GM18907 (cell line): ENCODE results near the gene LMAN2.
A peak's percentile ranks its signal among the peaks of the same experiment; 100 is the strongest.
"Not testable (repeated sequence)": the region's sequence is repeated elsewhere in the genome, so short reads cannot be mapped to it uniquely, and the experiment has no call there.

Experiments
- ATAC-seq: cut with Tn5 transposase; IDR thresholded peaks from one replicate; pipeline ENCODE4 v1.9.1; 2021; ENCODE audit warnings: mild to moderate bottlenecking, moderate library complexity; ENCODE audit not compliant: unreplicated experiment

Gene LMAN2

DNA sequence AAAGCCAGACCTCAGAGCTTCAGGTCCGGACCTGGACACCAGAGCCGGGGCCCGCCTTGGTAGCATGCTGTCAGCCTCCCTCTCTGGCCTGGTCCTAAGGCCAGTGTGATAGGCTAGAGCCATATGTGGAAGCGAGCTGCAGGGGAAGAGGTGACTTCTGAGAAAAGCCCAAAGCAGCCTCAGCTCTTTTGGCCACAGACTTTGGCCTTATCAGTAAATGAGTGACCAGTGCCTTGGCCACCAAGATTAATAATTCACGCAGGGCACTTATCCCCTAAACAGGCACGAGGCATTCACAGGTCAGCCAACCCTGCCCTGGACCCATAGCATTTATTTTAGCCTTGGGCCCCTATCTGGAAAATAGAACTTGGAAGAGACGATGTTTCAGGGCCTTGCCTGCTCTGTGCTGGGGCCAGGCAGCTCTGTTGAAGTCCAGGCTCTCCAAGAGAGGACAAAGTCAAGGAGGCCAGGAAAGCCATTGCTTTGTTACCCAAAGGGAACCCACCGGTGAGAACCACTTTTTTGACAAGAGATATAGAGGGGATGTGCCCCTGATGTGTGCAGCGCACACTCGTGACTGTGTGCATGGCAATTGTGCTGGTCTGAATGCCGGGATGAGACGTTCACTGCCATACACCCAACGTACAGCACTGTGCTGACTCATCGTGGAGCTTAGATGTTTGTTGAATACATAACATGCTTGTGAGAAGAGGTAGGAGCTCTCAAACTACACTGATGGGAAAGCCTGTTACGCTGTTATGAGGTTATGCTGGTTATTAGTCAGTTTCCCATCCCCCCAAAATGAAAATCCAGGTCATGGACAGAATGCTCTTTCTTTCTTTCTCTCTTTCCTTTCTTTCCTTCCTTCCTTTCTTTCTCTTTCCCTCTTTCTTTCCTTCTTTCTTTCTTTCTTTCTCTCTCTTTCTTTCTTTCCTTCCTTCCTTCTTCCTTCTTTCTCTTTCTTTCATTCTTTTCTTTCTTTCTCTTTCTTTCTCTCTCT lies 27.7 kb upstream of the LMAN2 start:
- peak; percentile 73 for ATAC-seq

DNA sequence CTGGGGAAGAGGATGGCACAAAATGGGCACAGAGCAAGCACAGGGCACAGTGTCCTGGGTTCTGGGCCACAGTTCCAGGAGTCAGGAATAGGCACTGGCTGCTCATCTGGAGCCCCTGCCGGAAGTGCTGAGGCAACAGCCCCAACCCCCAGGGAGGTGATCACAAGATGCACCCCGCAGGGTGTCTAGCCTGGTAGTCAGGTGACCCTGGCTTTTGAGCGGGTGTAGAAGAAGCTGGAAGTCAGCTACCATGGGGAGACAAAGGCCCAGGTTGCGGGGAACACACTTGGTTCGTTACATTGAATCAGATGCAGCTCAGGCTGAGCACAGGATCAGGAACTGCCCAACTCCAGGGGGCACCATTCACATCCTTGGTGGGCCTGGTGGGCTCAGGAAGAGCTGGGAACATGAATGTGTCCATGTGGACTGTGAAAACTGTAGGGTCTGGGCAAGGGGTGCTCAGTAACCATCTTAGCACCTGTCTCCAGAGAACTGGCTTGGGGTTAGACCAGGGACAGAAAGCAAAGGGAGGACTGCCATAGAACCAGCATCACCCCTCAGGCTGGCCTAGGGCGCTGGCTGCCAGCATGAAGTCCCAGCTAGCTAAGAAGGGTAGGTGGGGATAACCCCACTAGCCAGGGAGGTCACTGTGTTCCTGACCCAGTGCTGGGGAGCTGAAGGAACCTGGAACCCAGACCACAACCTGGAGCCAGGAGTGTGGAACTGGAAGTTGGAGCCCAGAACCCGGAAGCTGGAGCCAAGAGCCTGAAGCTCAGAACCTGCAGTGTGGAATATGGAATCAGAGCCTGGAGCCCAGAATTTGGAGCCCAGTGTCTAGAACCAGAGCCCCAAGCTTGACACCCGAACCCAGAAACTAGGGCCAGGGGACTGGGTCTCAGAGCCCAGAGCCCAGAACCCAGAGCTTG lies 26.6 kb upstream of the LMAN2 start:
- no peak for ATAC-seq

DNA sequence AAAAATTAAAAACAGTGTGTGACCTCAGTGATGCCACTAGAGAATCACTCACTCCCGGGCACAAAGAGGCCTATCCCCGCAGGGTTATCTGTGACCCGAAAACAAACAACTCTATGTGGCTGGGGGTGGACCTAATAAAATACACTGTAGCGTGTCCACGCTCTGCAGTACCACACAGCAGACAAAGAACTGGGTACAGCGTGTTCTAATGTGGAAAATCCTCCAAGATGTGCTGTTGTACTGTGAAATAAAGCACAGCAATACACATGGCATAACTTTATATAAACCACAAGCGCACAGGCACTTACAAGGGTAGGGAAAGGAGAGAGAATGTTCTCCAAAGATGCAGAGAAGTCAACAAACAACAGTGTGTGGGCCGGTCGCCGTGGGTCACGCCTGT lies 24.6 kb upstream of the LMAN2 start:
- no peak for ATAC-seq

DNA sequence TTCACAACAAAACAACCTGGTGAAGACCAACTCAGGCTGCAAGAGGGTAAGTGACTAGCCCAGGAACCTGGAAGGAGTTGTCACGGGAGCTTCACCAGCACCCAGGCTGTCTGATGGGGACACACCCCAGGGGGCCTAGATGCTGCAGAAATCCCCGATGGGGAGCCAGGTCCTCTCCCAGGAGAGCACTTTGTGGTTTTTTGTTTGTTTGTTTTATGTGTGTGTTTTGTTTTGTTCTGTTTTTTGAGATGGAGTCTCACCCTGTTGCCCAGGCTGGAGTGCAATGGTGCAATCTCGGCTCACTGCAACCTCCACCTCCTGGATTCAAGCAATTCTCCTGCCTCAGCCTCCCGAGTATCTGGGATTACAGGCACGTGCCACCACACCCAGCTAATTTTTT lies 24.0 kb upstream of the LMAN2 start:
- not testable (repeated sequence) for ATAC-seq

DNA sequence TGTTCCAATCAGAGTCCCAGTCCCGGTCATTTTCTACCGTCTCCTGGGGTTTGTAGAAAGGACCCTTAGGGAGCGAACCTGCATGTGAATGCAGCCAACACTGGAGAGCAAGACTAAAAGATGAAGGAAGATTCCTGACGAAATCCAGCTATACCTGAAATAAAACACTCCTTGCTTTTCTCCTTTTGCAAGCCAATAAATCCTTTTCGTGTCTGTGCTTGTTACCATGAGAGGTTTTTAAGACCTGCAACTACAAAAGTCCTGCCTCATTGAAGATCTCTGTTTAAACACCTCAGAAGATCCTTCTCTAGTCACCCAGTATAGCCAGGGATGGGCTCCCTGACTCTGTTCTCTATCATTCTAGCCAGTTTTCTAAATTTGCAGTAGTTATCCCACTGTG lies 22.7 kb upstream of the LMAN2 start:
- no peak for ATAC-seq

DNA sequence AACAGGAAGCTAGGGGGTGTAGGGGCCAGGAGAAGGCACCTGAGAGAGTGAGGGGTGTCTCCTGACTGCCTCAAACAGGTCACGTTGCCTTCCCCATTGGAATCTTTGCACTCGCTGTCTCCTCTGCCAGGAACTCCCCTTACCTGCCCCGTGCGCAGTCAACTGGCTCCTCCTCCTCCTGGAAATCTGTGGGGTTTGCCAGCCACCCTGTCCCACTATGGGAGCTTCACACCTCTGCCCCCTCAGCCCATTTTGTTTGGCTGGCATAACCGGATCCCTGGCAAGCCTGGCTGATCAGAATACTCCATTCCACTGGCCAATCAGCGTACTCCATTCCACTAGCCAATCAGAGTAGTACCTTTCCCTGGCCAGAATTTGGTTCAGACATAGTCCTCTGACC lies 22.3 kb upstream of the LMAN2 start:
- ATAC-seq: no peak

DNA sequence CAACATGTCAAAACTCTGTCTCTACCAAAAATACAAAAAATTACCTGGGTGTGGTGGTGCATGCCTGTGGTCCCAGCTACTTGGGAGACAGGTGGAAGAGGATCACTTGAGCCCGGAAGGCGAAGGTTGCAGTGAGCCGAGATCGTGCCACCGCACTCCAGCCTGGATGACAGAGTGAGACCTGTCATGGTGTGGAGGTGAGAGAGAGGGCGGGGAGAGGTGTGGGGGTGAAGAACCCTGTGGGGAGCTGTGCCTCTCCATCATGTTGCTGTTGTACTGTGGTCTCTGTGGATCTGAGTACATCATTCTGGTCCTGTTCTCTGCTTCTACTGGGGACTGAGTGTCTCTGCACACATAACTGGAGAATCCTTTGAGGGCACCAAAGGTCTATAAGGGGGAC lies 21.4 kb upstream of the LMAN2 start:
- no peak for ATAC-seq

DNA sequence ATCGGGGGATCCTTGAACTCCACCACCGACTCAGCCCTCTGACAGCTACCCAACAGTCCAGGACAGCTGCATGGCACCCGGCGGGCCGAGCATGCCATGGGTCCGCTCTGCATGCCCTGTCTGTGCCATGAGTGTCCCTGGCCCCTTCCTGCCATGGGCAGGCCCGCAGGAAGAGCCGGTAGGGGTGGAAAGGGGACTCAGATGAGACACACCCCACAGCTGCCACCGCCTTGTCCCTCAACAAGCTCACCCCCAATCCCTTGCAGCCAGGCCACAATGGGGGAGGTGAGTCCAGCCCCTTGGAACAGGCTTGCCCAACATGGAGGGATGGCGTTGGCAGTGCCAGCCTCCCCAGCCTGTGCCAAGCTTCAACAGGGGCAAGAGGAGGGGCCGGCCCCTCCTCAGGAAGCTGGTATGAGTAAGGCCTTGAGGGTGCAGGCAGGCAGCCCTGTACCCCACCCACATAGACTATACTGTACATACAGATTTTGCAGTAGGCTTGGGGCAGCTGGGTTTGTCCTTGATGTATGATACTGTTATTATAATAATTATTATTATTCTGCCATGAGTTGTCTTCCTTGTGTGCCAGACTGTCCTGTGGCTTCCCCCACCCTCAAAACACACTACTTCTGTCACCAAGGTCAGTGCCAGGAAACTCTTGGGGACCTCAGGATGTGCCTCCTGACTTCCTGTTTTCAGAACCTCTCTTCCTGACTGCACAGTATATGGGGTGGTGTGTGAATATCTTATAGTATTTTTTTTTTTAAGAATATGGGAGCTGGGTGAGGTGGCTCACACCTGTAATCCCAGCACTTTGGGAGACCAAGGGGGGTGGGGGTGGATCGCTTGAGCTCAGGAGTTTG lies 20.8 kb upstream of the LMAN2 start:
- ATAC-seq: no peak

DNA sequence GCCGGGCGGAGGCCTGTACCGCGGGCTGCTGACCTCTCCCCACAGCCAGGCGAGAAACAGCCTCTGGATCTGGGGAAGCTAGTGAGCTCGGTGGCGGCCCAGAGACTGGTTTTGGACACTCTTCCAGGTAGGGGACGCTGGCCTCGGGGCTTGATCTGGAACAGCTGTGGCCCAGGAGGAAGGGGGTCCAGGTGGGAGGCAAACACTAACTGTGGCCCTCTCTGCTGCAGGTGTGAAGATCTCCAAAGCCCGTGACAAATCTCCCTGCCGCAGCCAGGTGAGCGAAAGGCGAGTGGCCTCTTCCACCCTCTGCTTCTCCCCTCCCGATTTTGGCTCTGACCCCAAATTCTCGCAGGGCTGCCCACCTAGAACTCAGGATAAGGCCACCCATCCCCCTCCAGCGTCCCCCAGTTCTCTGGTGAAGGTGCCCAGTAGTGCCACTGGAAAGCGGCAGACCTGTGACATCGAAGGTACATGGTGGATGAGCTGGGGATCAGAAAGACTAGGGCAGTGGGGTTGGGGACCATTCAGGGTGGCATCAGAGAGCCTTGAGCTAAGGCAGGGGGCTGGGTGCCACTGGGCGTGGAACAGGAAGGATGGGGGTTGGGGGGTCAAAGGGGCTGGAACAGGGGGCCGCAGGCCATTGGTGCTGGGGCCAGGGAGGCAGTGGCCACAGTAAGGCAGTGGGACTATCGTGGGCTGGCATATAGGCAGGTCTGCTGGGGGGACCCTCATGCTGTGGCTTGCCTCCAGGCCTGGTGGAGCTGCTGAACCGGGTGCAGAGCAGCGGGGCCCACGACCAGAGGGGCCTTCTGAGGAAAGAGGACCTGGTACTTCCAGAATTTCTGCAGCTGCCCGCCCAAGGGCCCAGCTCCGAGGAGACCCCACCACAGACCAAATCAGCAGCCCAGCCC lies 19.9 kb upstream of the LMAN2 start:
- no peak for ATAC-seq

DNA sequence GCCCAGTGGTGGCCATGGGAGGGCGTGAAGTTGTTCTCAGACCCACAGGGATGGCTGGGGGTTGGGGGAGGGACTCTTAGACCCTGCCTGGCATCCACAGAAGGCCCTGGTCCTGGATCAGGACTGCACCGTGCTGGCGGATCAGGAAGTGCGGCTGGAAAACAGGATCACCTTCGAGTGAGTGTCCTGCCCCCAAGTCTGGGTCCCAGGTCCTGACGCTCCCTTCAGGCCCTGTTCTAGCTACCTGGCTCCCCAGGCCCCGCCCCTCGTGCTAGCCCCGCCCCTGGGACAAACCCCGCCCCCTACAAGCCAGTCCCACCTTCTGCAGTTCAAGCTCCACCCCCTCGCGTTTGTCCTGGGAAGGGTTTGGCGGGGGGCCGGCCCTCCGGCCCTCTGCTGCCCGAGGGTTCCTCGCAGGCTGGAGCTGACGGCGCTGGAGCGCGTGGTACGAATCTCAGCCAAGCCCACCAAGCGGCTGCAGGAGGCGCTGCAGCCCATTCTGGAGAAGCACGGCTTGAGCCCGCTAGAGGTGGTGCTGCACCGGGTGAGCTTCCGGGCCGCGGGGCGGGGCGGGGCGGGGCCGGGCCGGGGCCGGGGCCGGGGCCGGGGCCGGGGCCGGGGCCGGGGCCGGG lies 19.1 kb upstream of the LMAN2 start:
- ATAC-seq: no peak

DNA sequence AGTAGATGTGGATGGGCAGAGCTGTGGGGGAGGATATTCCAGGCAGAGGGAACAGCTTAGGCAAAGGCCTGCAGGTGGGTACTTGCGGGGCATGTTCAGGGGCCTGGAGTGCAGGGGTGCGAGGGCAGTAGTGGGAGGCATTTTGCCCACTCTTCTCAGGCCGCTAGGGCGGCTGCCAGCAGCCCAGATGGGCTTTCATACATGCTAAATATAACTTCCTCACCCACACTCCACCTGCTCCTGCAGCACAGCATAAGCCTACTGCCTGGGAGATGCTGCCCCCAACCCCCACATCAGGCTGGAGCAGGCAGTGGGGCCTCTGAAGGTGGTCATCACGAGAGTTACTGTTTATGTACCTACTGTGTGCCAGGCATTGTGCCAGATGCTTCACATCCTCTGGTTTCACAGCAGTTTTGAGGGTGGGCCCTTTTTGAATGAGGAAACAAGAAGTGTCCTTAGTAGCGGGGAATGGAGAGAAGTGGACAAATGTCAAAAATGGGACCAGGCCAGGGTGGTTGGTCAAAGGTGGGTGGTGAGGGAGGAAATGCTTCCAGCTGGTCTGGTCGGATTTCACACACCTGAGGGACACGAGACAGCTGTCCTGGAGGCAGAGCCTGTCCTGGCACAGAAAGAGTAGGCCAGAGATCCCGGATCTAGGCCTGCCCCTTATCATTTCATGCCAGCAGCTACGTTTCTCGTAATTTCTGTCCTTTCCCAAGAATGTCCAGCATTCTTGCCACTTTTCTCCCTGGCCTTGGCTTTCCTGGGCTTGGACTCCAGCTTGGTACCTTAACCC lies 18.4 kb upstream of the LMAN2 start:
- ATAC-seq: no peak

DNA sequence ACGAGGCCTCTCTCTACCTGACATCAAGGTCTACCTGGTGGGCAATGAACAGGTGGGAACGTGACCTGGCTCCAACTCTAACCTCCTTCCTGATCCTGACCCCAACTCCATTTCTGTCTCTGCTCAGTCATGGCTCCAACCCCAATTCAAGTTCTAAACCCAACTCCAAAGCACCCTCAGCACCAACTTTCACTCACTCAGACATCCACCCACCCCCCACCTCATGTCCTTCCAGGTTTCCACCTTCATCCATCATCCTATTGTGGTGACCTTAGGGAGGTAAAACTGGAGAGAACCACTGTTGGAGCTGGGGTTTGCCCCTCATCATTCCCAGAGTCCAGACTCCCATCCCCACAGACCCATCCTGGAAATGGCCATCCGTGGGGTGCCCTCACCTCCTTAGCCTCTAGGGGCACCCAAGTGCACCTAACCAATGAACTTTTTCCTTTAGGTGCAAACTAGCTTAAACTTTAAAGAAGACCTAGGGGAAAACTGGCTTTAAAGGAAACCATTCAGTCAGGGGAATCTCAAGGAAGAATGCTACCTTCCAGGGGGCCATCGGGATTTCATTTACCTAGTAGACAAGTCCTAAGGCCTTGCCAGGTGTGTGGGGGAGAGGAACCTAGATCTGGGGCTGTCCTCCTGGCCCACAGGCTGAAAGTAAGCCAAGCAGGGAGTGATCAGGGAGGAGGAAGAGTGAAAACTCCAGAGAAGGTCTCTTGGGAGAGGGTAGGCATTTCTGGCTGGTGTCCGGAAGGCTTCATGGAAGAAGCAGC lies 17.6 kb upstream of the LMAN2 start:
- ATAC-seq: no peak

DNA sequence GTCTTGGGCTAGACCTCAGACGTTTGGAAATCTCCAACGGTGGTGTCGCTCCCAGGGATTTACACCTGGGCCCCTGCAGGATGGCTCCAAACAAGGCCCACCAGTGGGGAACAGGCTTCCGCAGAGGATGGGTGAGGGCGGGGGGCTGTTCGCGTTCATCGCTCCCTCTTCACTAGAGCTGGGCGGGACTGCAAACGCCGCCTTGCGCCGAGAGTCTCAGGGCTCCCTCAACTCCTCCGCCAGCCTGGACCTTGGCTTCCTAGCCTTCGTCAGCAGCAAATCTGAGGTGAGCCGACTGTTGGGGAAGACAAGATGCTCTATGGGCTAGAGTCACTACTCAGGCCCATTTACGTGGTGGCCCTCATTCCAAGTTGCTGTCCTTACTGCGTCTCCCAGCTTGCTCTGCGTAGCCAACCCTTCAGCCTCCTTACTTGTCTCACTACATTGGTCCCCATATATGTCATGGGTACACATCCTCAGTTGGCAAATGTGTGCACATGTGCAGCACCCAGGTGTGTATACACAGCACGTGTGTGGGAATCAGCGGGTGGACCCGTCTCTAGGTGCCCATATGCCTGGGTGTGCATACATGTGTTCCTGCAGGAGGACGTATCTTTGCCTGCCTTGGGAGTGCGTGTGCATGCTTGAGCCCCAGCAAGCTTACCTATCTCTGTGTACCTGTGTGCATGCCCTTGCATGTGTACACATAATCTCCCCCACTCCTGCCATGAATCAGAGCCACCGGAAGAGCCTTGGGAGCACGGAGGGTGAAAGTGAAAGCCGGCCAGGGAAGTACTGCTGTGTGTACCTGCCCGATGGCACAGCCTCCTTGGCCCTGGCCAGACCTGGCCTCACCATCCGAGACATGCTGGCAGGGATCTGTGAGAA lies 16.8 kb upstream of the LMAN2 start:
- ATAC-seq: no peak

DNA sequence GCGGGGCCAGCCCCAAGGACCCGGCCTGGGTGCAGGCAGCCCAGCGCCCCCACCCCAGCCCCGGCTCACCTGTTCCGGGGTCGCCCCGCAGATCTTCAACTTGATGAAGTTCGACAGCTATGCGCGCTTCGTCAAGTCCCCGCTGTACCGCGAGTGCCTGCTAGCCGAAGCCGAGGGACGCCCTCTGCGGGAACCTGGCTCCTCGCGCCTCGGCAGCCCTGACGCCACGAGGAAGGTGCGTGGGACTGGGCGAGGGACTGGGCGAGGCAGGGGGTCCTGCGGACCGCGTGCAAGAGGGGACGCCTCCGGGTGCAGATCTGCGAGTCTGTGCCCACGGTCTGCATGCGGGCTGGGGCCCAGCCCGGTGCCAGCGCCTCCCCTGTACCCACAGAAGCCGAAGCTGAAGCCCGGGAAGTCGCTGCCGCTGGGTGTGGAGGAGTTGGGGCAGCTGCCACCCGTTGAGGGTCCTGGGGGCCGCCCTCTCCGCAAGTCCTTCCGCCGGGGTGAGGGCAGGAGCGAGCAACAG lies 15.9 kb upstream of the LMAN2 start:
- no peak for ATAC-seq

DNA sequence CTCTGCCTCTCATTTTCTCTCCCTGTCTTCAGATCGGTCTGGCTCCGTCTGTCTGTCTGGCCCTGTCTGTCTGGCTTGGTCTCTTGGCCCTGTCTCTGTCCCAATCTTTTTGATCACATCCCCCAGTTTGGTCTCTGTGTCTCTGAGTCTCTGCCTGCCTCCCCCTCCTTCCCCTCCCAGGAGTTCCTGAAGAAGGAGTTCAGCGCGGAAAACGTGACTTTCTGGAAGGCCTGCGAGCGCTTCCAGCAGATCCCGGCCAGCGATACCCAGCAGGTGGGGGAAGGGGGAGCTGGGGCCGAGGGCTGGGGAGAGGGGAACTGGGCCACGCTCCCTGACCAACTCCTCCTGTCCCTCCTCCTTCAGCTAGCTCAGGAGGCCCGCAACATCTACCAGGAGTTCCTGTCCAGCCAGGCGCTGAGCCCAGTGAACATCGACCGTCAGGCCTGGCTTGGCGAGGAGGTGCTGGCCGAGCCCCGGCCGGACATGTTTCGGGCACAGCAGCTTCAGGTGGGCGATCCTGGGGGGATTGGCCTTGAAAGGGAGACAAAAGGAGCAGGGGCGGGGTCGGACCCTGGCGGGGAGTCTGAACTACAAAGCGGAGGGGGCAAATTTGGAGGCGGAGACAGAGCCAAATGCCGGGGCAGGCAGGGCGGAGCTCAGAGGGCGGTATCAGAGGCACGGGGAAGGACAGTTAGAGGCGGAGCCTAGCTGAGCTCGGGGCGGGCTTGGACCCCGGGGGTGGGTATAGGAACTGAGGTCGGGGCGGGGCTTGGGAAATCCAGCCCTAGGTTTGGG lies 15.3 kb upstream of the LMAN2 start:
- no peak for ATAC-seq
